ENCODE measurements around the gene KRTAP13-3.

KRTAP13-3 gene

GRCh38 chr21:30425826-30426225, at the start of gene KRTAP13-3:
Gene KRTAP13-3, minus strand, starts transcription at chr21:30425926. Its CDS starts 14 bp downstream, at chr21:30425912.
- intact Hi-C loops (cut with DNase I), result no loop called here
- DNase-seq, result no peak

GRCh38 chr21:30468900-30469714, 43.4 kb upstream of the KRTAP13-3 start:
- intact Hi-C loops (cut with DNase I), result no loop called here
- DNase-seq, result no peak

GRCh38 chr21:30463713-30464112, 38.0 kb upstream of the KRTAP13-3 start:
- intact Hi-C loops (cut with DNase I), result no loop called here
- DNase-seq, result peak in 1 of 42 donors; percentile 2

GRCh38 chr21:30448514-30448913, 22.8 kb upstream of the KRTAP13-3 start:
- intact Hi-C loops (cut with DNase I), result no loop called here
- DNase-seq, result no peak

- intact Hi-C loops (cut with DNase I), result no loop called here
- no peak for DNase-seq
These were observed 21.3 kb upstream of the KRTAP13-3 start for GRCh38 chr21:30447056-30447455.

- intact Hi-C loops (cut with DNase I), result no loop called here
- DNase-seq, result no peak
These were observed 18.5 kb upstream of the KRTAP13-3 start for GRCh38 chr21:30444204-30444603.

GRCh38 chr21:30443226-30443625, 17.5 kb upstream of the KRTAP13-3 start:
- no peak for DNase-seq
- intact Hi-C loops (cut with DNase I), result no loop called here

- no peak for DNase-seq
- intact Hi-C loops (cut with DNase I), result no loop called here
These were observed 14.2 kb upstream of the KRTAP13-3 start, which contains the start of gene KRTAP15-1 for GRCh38 chr21:30439975-30440374. Gene KRTAP15-1, plus strand, starts transcription at chr21:30440275. Its CDS starts 53 bp downstream, at chr21:30440328.

- intact Hi-C loops (cut with DNase I), result no loop called here
- no peak for DNase-seq
These were observed 11.4 kb upstream of the KRTAP13-3 start for GRCh38 chr21:30437010-30437565.

- intact Hi-C loops (cut with DNase I), result no loop called here
- peak in 10 of 42 donors; percentile 1 to 49 (median 14) for DNase-seq
These were observed 8.4 kb upstream of the KRTAP13-3 start for GRCh38 chr21:30434033-30434631.

- intact Hi-C loops (cut with DNase I), result no loop called here
- no peak for DNase-seq
These were observed 4.5 kb upstream of the KRTAP13-3 start, which contains the start of gene KRTAP13-4 for GRCh38 chr21:30430170-30430655. Gene KRTAP13-4, plus strand, starts transcription at chr21:30430220. Its CDS starts 56 bp downstream, at chr21:30430276.

GRCh38 chr21:30426731-30427130, 1.0 kb upstream of the KRTAP13-3 start:
- no peak for DNase-seq
- intact Hi-C loops (cut with DNase I), result no loop called here

- DNase-seq, result no peak
- intact Hi-C loops (cut with DNase I), result no loop called here
These were observed 9.7 kb downstream of the KRTAP13-3 start for GRCh38 chr21:30415993-30416392.

- intact Hi-C loops (cut with DNase I), result no loop called here
- no peak for DNase-seq
These were observed 16.8 kb downstream of the KRTAP13-3 start for GRCh38 chr21:30408782-30409494.

- intact Hi-C loops (cut with DNase I), result no loop called here
- DNase-seq, result no peak
These were observed 30.0 kb downstream of the KRTAP13-3 start, which contains the start of gene KRTAP13-1 for GRCh38 chr21:30395731-30396130. Gene KRTAP13-1, plus strand, starts transcription at chr21:30396031. Its CDS starts 56 bp downstream, at chr21:30396087.

- DNase-seq, result no peak
- intact Hi-C loops (cut with DNase I), result no loop called here
These were observed 34.2 kb downstream of the KRTAP13-3 start for GRCh38 chr21:30391492-30392025.

- intact Hi-C loops (cut with DNase I), result no loop called here
- DNase-seq, result no peak
These were observed 43.5 kb downstream of the KRTAP13-3 start for GRCh38 chr21:30382201-30382600.

Data from head of caudate nucleus (tissue), 42 donors.